H9 (cell line): ENCODE results near the gene PEPD. TPM values are rescaled to one million over a fixed set of nuclear protein-coding genes. Genes with fewer than 3 reads are reported as not detected.

ENCODE experiments used
- DNase-seq: peaks from one replicate; pipeline ENCODE4 v3.0.0-alpha.2; 2017
- H2AFZ ChIP-seq: one replicate; pipeline ENCODE4 v1.6.1; 2013; ENCODE audit warnings: mild to moderate bottlenecking, low read length, control low read depth, moderate library complexity
- H2AK5ac ChIP-seq: 2 replicates; pipeline ENCODE4 v1.6.1; 2013; ENCODE audit warnings: low read length, control low read depth, mixed read lengths; ENCODE audit not compliant: insufficient read length
- H2BK120ac ChIP-seq: one replicate; pipeline ENCODE4 v1.6.1; 2013; ENCODE audit warnings: low read depth, mild to moderate bottlenecking, low read length, control low read depth, inconsistent platforms; ENCODE audit not compliant: poor library complexity, severe bottlenecking
- H2BK12ac ChIP-seq: 2 replicates; pipeline ENCODE4 v1.6.1; 2013; ENCODE audit warnings: low read length, control low read depth, mixed read lengths, low read depth; ENCODE audit not compliant: insufficient read length
- H2BK15ac ChIP-seq: 2 replicates; pipeline ENCODE4 v1.6.1; 2013; ENCODE audit warnings: low read depth, low read length, control low read depth
- H2BK20ac ChIP-seq: one replicate; pipeline ENCODE4 v1.6.1; 2013; ENCODE audit warnings: low read depth, mild to moderate bottlenecking, low read length, control low read depth, inconsistent platforms; ENCODE audit not compliant: poor library complexity, severe bottlenecking
- H2BK5ac ChIP-seq: 2 replicates; pipeline ENCODE4 v1.6.1; 2013; ENCODE audit warnings: low read length, control low read depth, mixed read lengths; ENCODE audit not compliant: insufficient read length
- H3K14ac ChIP-seq: 2 replicates; pipeline ENCODE4 v1.6.1; 2013; ENCODE audit warnings: low read length, control low read depth; ENCODE audit not compliant: insufficient read depth
- H3K18ac ChIP-seq: 2 replicates; pipeline ENCODE4 v1.6.1; 2013; ENCODE audit warnings: low read depth, mild to moderate bottlenecking, mixed read lengths, low read length, control low read depth; ENCODE audit not compliant: insufficient read length
- H3K23ac ChIP-seq: 2 replicates; pipeline ENCODE4 v1.6.1; 2013; ENCODE audit warnings: low read length, control low read depth, mixed read lengths, low read depth; ENCODE audit not compliant: insufficient read length
- H3K23me2 ChIP-seq: 2 replicates; pipeline ENCODE4 v1.6.1; 2013; ENCODE audit warnings: low read depth, mild to moderate bottlenecking, mixed read lengths, low read length, control low read depth; ENCODE audit not compliant: insufficient read length, poor library complexity, severe bottlenecking
- H3K27ac ChIP-seq: 2 replicates; pipeline ENCODE4 v1.5.1; 2013; ENCODE audit warnings: low read length, control low read depth, mixed read lengths, low read depth; ENCODE audit not compliant: insufficient read length
- H3K27me3 ChIP-seq: 2 replicates; pipeline ENCODE4 v1.6.1; 2013; ENCODE audit warnings: low read length, control low read depth, inconsistent platforms; ENCODE audit not compliant: insufficient read depth
- H3K4ac ChIP-seq: 2 replicates; pipeline ENCODE4 v1.6.1; 2013; ENCODE audit warnings: low read depth, mild to moderate bottlenecking, control low read depth, inconsistent platforms, low read length, moderate library complexity
- H3K4me1 ChIP-seq: 2 replicates; pipeline ENCODE4 v1.6.1; 2013; ENCODE audit warnings: low read length, control low read depth, inconsistent platforms; ENCODE audit not compliant: insufficient read depth
- H3K4me2 ChIP-seq: 2 replicates; pipeline ENCODE4 v1.6.1; 2013; ENCODE audit warnings: low read length, control low read depth, mixed read lengths; ENCODE audit not compliant: insufficient read length, insufficient read depth
- H3K56ac ChIP-seq: 2 replicates; pipeline ENCODE4 v1.6.1; 2013; ENCODE audit warnings: low read depth, mild to moderate bottlenecking, mixed read lengths, low read length, control low read depth; ENCODE audit not compliant: insufficient read length
- H3K79me1 ChIP-seq: 2 replicates; pipeline ENCODE4 v1.6.1; 2013; ENCODE audit warnings: low read depth, mild to moderate bottlenecking, moderate library complexity, low read length, control low read depth, inconsistent platforms; ENCODE audit not compliant: insufficient read depth, poor library complexity, severe bottlenecking
- H3K79me2 ChIP-seq: 2 replicates; pipeline ENCODE4 v1.6.1; 2013; ENCODE audit warnings: low read length, control low read depth, inconsistent platforms; ENCODE audit not compliant: insufficient read depth
- H3K9ac ChIP-seq: 2 replicates; pipeline ENCODE4 v1.6.1; 2013; ENCODE audit warnings: low read length, control low read depth, mixed read lengths; ENCODE audit not compliant: insufficient read length; ENCODE audit errors: extremely low read depth
- H3K9me3 ChIP-seq: one replicate; pipeline ENCODE4 v1.6.1; 2013; ENCODE audit warnings: low read depth, low read length, inconsistent platforms; ENCODE audit not compliant: control insufficient read depth
- H3T11ph ChIP-seq: one replicate; pipeline ENCODE4 v1.6.1; 2013; ENCODE audit warnings: mild to moderate bottlenecking, low read length, control low read depth, inconsistent platforms
- H4K20me1 ChIP-seq: one replicate; pipeline ENCODE4 v1.6.1; 2013; ENCODE audit not compliant: control insufficient read depth, insufficient read length, insufficient read depth
- H4K5ac ChIP-seq: 2 replicates; pipeline ENCODE4 v1.6.1; 2013; ENCODE audit warnings: low read depth, mild to moderate bottlenecking, mixed read lengths, low read length, control low read depth; ENCODE audit not compliant: insufficient read length
- H4K8ac ChIP-seq: replicated peaks from 2 replicates; pipeline ENCODE4 v1.6.1; 2013; ENCODE audit warnings: low read length, control low read depth, mixed read lengths, low read depth; ENCODE audit not compliant: insufficient read length
- H4K91ac ChIP-seq: 2 replicates; pipeline ENCODE4 v1.6.1; 2013; ENCODE audit warnings: low read depth, mild to moderate bottlenecking, moderate library complexity, mixed read lengths, low read length, control low read depth; ENCODE audit not compliant: insufficient read length
- H3K27ac Mint-ChIP-seq, 3 experiments: 2 replicates in 2 of 3; 3 replicates in 1 of 3; pipeline ENCODE4 v1.8.0; 2020 to 2021; ENCODE audit warnings: mixed read lengths in 3 of 3, mild to moderate bottlenecking in 1 of 3, moderate library complexity in 1 of 3
- H3K27me3 Mint-ChIP-seq: 2 replicates; pipeline ENCODE4 v1.8.0; 2021; ENCODE audit warnings: low read depth, mild to moderate bottlenecking, moderate library complexity, mixed read lengths
- H3K36me3 Mint-ChIP-seq, 3 experiments: 2 replicates in 2 of 3; 3 replicates in 1 of 3; pipeline ENCODE4 v1.8.0; 2020 to 2021; ENCODE audit warnings: low read depth in 3 of 3, mixed read lengths in 3 of 3; ENCODE audit not compliant: insufficient read depth in 1 of 3
- H3K4me1 Mint-ChIP-seq, 2 experiments: 2 replicates each; pipeline ENCODE4 v1.8.0; 2020; ENCODE audit warnings: mixed read lengths in 2 of 2
- H3K4me3 Mint-ChIP-seq, 2 experiments: 2 replicates in 1 of 2; 3 replicates in 1 of 2; pipeline ENCODE4 v1.8.0; 2020 to 2021; ENCODE audit warnings: mild to moderate bottlenecking in 2 of 2, mixed read lengths in 2 of 2, moderate library complexity in 1 of 2
- H3K9me3 Mint-ChIP-seq, 2 experiments: 2 replicates in 1 of 2; 3 replicates in 1 of 2; pipeline ENCODE4 v1.8.0; 2020; ENCODE audit warnings: mild to moderate bottlenecking in 2 of 2, mixed read lengths in 2 of 2, moderate library complexity in 1 of 2
- CTCF ChIP-seq: fragments of 200-600 bp; sonication (generic); conservative IDR thresholded peaks from 3 replicates; pipeline ENCODE4 v1.8.0; 2021; ENCODE audit warnings: antibody characterized with exemption, mild to moderate bottlenecking
- WGBS: extraction: QIAGEN DNeasy Blood & Tissue Kit; methylation state at CpG from one replicate; pipeline ENCODE4 v1.1.7; 2013; ENCODE audit warnings: missing lambda C conversion rate, low lambda C conversion rate, mixed read lengths; ENCODE audit not compliant: insufficient read length; ENCODE audit errors: extremely low coverage; 5-methylcytosine and 5-hydroxymethylcytosine counted together
- total RNA-seq: library from RNA; stranded (reverse); gene quantifications from 2 replicates; pipeline ENCODE4 v1.2.1, GENCODE V29; 2021

PEPD gene
- total RNA-seq, 1 experiment from 2014 or later, result 52.8 TPM

GRCh38 chr19:33448159-33448516 lies 73.5 kb downstream of the PEPD start:
- H2BK5ac ChIP-seq, result no peak overlapping the region
- H3K27me3 Mint-ChIP-seq, result no peaks in the 10 kb centered on the region

More at GRCh38 chr19:33448159-33448516, 73.5 kb downstream of the PEPD start:
- H3K9me3 Mint-ChIP-seq, result no peaks in the 10 kb centered on the region
- no peak for DNase-seq
- H3K36me3 Mint-ChIP-seq, result peaks cover 0 to 4% (median 0%) of the 10 kb centered on the region in 3 experiments; a peak in 2 of 7 replicates
- H2BK120ac ChIP-seq, result no peak overlapping the region
- no peak overlapping the region for H2AFZ ChIP-seq
- TF ChIP-seq CTCF, result no peak
- H3K4me3 Mint-ChIP-seq, result no peak overlapping the region
- H3K4ac ChIP-seq, result no peak overlapping the region
- H3K27ac ChIP-seq, result no peak overlapping the region
- H3K14ac ChIP-seq, result no peak overlapping the region
- H3K27me3 ChIP-seq, result no peaks in the 10 kb centered on the region
- H3K23ac ChIP-seq, result no peak overlapping the region
- no peaks in the 10 kb centered on the region for H3K9me3 ChIP-seq
- H3K27ac Mint-ChIP-seq, result peak overlapping the region in 1 of 3 experiments; percentile 71; a peak in 2 of 7 replicates
- WGBS, result no CpG with 5 or more reads among the region's 9 CpGs
- no peak overlapping the region for H2AK5ac ChIP-seq
- no peaks in the 10 kb centered on the region for H3K79me1 ChIP-seq
- no peak overlapping the region for H4K8ac ChIP-seq
- H3K9ac ChIP-seq, result no peak overlapping the region
- no peaks in the 10 kb centered on the region for H3K4me1 Mint-ChIP-seq
- no peak overlapping the region for H2BK12ac ChIP-seq
- H3T11ph ChIP-seq, result no peak overlapping the region
- no peak overlapping the region for H4K91ac ChIP-seq
- no peak overlapping the region for H4K5ac ChIP-seq
- H3K18ac ChIP-seq, result no peak overlapping the region
- no peaks in the 10 kb centered on the region for H3K79me2 ChIP-seq
- H3K4me1 ChIP-seq, result no peaks in the 10 kb centered on the region
- no peak overlapping the region for H3K4me2 ChIP-seq
- H3K56ac ChIP-seq, result no peak overlapping the region
- H2BK20ac ChIP-seq, result no peak overlapping the region
- peaks cover 2% of the 10 kb centered on the region for H4K20me1 ChIP-seq
- H2BK15ac ChIP-seq, result no peak overlapping the region
- no peaks in the 10 kb centered on the region for H3K23me2 ChIP-seq
